ENCODE measurements around the gene FAM83C. TPM values are rescaled to one million over a fixed set of nuclear protein-coding genes. Genes with fewer than 3 reads are reported as not detected.
A peak's percentile ranks its signal among the peaks of the same experiment; 100 is the strongest.

Gene FAM83C
- total RNA-seq, 1 donor = not detected

GRCh38 chr20:35238735-35239134 is 53.5 kb downstream of the FAM83C start:
- TF ChIP-seq CTCF (IDR thresholded peaks at IDR 0.05; ENCODE audit: insufficient read depth, low read depth, low read length) = no peak
- DNase-seq (ENCODE audit: low read depth) = no peak
- H3K4me3 ChIP-seq (ENCODE audit: low read depth, low read length) = no peak overlapping the region

GRCh38 chr20:35238170-35238569 is 54.1 kb downstream of the FAM83C start:
- TF ChIP-seq CTCF (IDR thresholded peaks at IDR 0.05; ENCODE audit: insufficient read depth, low read depth, low read length) = no peak
- no peak overlapping the region for H3K4me3 ChIP-seq (ENCODE audit: low read depth, low read length)
- no peak for DNase-seq (ENCODE audit: low read depth)

- no peak for TF ChIP-seq CTCF (IDR thresholded peaks at IDR 0.05; ENCODE audit: insufficient read depth, low read depth, low read length)
- no peak overlapping the region for H3K4me3 ChIP-seq (ENCODE audit: low read depth, low read length)
- DNase-seq (ENCODE audit: low read depth) = peak; percentile 10
Measured at GRCh38 chr20:35237486-35237885, 54.7 kb downstream of the FAM83C start.

- no peak for DNase-seq (ENCODE audit: low read depth)
- TF ChIP-seq CTCF (IDR thresholded peaks at IDR 0.05; ENCODE audit: insufficient read depth, low read depth, low read length) = no peak
- no peak overlapping the region for H3K4me3 ChIP-seq (ENCODE audit: low read depth, low read length)
Measured at GRCh38 chr20:35235881-35236280, 56.3 kb downstream of the FAM83C start.

Other genes starting within 250 kb of the FAM83C start
- 86.7 and 96.7 TPM in 2 replicates for gene TRPC4AP, start 199.6 kb downstream of the FAM83C start, total RNA-seq
- 27.7 and 37.6 TPM in 2 replicates for gene EDEM2, start 145.1 kb downstream of the FAM83C start, total RNA-seq
- 22.9 and 30.9 TPM in 2 replicates for gene PROCR, start 120.4 kb downstream of the FAM83C start, total RNA-seq
- 0.32 and 0.43 TPM in 2 replicates for gene MMP24, start 65.7 kb downstream of the FAM83C start, total RNA-seq
- gene MMP24OS, start 14.3 kb downstream of the FAM83C start, total RNA-seq = 14.7 and 16.8 TPM in 2 replicates
- gene EIF6, start 7.7 kb downstream of the FAM83C start, total RNA-seq = 107 and 123 TPM in 2 replicates
- 23.5 and 33.2 TPM in 2 replicates for gene UQCC1, start 119.5 kb upstream of the FAM83C start, total RNA-seq
- gene GDF5, start 145.8 kb upstream of the FAM83C start, total RNA-seq = 8.1 and 10.8 TPM in 2 replicates
- gene CEP250, start 163.2 kb upstream of the FAM83C start, total RNA-seq = 14.5 and 22.0 TPM in 2 replicates
- gene C20orf173, start 237.2 kb upstream of the FAM83C start, total RNA-seq = not detected in 2 replicates
- 278 and 325 TPM in 2 replicates for gene ERGIC3, start 249.7 kb upstream of the FAM83C start, total RNA-seq